HG02678 (cell line): ENCODE data around the gene PON3.

Experiments used
- ATAC-seq: cut with Tn5 transposase; IDR thresholded peaks from one replicate; pipeline ENCODE4 v1.9.1; 2021; ENCODE audit warnings: mild to moderate bottlenecking, moderate library complexity; ENCODE audit not compliant: unreplicated experiment

PON3 gene

DNA sequence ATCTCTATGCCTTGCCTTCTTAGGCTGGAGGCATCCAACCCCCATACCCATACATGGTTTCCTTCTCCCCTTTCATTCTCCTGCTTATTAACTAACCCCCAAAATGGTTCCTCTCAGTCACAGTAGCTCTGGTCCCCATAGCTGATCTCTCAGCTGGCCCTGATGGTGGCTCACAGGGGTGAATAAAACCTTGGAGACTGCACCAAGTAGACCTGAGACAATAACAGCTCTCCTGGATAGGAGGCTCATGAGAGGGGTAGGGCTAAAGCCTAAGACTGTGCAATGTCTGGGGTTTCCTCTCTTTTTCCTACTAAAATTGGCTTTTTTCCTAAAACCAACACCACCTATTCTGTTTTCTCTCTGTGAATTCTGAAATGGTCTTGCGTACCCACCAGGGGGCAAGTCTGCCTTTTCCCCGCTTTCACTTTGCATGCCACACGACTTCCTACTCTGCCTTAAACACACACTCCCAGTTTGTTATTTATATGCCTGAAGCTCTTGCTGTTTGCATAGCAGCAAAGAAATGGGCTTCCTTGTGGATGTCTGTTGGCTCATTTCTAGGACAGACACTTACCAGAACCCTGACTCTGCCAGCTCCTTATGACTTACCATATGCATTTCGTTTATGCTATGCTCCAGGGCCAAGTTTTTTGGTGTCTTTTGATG lies 53.4 kb downstream of the PON3 start:
- ATAC-seq, result no peak

DNA sequence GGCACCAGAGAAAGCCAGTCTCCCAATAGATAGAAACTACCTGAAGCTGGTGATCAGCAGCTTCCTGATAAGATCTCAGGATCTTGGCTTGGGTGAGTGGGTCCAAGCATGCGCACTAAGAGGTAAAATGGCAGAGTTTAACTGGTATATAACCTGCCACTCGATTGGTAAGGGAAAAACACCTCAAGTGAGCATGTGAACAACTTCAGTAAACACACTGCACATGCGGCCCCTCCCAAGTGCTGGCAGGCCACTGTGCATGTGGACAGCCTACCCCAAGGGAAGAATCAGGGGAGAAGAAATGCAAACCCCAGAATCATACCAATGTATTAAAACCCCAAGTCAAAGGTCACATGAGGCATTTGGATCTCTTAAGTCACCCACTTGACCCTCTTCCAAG lies 54.1 kb downstream of the PON3 start:
- no peak for ATAC-seq

DNA sequence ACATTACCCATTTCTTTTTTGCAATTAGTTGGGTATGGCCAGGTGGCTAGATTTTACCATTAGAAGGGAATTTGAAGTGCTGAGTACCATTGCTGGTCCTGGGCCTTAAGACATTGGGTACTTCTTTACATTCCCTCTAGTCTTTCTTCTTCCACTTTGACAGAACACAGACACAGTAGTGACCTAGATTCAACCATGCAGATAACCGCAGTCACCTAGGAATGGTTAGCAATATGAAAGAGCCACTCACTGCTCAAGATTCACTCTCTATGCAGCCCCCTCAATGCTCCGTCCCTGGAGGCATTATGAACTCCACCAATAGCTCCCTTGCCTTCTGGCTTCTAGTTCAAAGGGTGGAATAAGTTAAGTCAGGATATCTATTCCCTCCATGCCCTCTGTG lies 55.7 kb downstream of the PON3 start:
- no peak for ATAC-seq

DNA sequence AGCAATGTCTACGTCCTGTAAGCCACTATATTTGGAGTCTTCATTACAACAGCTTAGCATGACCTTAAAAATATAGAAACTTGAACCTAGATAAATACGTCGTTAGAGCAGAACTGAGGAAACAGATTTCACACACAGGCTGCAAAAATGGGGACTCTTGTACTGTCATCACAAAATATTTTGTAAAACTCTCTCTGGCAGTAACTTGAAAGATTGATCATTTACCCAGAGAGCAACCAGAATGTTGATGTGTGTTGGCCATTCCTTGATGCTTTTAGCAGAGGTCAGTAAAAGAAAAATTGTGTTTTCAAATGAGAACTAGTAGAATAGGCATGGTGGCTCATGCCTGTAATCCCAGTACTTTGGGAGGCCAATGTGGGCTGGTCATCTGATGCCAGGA lies 57.3 kb downstream of the PON3 start:
- no peak for ATAC-seq

DNA sequence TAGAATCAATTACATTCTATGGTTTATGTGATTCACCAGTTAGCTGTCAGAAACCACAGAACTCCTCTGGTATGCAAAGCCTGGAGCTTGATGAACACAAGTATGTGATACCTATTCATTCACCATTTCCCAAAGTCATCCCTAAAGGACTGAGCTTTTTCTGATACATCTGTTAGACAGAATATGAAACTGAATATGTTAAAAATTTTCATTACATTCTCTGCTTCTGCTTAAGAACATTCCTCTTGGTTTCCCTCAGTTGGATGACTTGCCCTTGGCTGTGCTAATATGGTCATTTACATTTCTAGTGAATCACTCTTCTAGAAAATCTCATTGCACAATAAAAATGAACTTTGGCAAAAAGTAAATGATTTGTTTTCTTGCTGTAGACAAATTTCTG lies 61.1 kb downstream of the PON3 start:
- ATAC-seq, result no peak

DNA sequence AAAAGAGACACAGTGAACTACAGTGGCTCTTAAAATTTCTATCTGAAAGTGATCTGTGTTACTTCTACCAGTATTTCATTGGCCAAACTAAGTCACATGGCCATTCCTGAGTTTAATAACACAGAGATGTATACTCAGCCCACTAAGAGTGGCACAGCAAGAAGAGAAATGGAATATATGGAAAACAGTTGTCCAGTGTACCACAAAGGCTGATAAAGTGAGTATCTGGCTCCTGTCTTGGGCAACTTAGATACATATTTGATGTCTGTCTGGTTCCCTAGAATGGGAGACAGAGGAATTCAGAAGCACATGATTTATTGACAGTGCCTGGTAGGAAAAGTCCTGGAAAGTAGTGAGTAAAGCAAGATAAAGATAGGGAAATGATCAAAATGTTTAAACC lies 61.7 kb downstream of the PON3 start:
- ATAC-seq, result no peak

DNA sequence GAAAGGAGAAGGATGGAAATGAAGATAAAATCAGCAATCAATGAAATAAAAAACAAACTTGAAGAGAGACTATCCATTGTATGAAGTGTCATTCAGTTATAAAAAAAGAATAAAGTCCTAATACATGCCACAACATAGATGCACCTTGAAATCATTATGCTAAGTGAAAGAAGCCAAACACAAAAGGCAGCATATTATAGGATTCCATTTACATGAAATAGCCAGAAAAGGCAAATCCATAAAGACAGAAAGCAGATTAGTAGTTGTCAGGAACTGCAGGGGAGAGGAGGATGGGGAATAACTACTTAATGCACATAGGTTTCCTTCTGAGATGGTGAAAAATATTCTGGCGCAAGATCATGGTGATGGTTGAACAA lies 65.2 kb downstream of the PON3 start:
- peak; percentile 27 for ATAC-seq

DNA sequence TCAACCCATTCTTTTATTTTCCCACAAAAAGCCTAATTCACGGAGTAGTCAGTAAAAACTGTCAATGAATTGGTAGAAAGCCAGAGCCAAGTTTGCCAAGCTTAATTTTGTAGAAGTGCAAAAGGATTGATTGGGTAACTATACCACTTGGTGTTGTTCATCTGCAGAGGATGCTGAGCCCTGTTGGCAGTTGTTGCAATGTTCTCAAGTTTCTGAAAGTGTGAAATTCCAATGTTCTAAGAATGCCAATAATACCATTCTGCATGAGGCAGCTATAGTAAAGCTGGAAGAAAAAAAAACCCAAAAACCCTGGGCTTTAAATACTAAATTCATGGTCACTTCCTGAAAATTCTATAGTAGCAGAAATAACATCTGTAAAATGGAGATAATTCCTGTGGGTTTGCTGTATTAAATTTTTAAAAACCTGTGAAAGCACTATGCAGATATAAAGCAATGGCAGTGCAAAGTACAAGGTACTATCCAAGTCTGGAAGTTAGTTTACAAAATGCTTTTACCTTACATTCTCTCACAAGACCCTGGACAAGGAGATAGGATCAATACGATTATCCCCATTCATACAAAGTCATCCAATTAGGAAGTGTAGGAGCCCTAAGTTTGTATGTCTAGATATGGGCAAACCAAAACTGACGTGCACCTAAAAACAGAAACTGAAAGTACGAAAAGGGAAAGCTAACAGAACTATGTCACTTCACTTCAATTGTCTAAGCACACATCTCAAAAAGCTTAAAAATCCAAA lies 65.8 kb downstream of the PON3 start:
- peak; percentile 98 for ATAC-seq

DNA sequence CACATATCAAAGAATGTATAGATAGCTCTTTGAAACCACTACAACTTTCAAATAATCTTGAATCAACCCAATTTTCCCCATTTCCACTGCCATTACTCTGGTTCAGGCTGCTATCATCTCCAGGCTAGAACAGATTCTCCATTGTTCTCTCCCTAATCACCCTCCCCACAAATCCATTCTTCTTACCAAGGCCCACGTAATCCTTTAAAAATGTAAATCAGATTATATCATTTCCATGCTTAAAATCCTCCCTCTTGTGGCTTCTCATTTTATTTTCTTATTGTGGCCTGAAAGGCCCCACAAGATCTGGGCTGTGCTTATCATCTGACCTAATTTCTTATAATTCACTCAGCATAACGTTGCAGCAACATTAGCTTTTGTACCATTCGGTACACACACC lies 68.8 kb downstream of the PON3 start:
- no peak for ATAC-seq

DNA sequence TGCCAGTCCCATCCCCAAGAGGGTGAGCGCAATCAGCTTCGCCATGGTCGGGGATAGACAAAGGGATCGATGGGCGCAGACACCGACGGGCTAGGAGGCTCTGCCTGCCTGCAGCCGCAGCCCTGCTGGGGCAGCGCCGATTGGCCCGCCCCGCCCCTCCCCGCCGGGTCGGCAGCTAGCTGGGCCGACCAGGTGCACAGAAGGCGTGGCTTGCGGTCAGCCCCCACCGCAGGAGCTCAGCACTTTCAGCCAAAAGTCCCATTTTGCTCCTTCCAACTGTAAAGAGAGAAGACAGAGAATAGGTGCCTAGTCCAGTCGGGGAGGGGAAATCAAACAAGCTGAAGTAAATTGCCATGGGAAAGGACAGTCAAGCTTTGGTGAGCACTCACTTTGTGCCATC lies 71.7 kb downstream of the PON3 start, which contains the start of gene PON1:
TSS of gene PON1 (minus strand) at position 102 of the 400 bp plus-strand sequence. CDS start at position 45, 57 bp downstream.
- no peak for ATAC-seq

DNA sequence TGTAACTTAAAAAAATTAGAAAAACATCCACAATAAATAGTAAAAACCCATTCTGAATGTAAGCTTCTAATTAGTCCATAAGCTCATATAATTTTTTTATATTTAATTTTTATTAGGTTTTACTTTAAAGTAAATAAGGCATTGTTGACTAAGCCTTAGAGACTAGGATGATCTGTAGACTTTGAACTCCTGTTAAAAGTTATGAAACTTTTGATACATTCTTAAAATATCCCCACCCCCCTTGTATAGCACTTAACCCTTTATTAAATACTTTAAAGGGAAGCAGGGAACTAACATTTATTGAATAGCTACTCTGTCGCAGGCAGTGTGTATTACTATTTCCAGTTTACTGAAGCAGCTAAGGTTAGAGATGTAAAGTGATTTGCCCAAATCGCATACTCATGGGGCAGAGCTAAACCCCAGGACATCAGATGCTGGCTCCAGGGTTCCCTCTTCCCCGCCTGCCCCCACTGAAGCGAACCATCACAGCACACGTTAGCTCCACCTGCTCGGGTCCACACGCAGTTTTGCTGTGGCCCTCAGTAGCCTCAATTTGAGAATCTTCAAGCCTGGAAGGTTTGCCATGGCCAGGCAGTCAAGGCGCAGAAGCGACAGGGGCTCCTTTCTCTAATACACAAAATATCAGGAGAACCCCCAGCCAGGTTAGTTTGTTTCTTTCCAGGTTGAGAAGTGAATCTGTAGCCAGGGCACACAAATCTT lies 72.6 kb downstream of the PON3 start:
- no peak for ATAC-seq

DNA sequence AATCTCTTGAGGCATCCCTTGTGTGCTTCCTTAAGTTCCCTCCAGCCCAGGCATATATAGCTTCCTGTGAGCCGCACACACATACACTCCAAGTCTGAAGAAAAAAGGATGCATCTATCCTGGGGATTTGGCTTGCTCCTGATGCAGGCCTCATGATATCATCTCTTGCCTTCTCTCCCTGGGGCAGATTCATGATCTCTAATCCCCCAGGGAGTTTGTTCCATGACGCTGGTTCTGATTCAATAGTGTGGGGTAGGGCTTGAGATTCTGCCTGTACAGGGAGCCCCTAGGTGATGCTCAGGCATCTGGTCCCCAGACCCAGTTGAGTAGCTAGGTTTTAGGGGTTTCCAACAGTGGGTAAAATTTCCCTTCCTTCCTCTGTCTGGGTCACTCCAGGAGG lies 73.3 kb downstream of the PON3 start:
- no peak for ATAC-seq

DNA sequence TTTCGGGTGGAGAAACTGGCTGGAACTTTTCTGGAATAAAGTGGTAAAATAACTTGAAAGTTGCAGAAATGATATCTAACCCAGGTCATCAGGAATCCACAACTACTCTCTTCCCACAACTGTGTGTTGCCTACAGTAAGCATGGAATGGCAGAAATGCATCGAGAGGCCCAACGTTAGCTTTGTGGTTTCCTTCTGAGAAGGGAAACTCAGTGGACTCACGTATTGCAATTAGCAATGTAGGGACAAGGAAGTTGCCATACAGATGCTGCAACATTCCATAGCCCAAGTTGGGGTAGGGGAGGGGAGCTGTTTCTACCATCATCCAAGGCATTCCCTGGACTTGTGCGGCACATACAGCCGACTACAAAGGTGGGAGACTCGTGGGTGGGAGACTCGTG lies 73.8 kb downstream of the PON3 start:
- no peak for ATAC-seq

DNA sequence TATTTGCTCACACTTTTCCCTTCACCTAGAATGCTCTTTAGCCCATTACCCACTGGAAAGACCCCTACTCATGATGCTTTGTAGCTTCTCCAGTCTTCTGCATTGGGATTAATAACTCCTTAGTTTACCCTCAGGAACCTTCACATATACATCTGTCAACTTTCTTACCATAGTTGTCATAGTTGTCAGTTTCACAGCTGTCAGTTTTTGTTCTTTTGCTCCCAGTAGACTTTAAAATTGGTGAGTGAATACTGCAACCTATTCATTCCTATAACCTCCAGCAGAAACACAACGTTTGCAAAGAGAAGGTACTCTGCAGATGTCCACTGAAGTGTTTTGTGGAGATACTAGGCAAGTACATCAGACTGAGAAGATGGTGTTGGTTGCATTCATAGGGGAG lies 74.5 kb downstream of the PON3 start:
- no peak for ATAC-seq

DNA sequence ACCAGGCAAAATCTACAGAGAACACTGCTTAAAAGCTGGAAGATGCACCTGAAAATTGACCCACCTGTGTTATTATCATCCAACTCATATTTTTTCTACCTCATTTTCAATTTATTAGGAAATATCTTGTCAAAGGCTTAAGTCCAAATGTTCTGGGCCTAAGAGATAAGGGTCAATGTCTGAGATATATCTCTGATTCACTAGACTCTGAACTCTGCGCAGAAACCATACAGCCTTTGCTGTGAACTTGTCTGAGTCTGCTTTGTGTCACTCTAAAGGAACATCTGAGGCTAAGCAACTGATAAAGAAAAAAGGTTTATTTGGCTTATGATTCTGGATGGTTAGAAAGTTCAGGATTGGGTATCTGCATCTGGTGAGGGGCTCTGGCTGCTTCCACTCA lies 75.5 kb downstream of the PON3 start:
- no peak for ATAC-seq

DNA sequence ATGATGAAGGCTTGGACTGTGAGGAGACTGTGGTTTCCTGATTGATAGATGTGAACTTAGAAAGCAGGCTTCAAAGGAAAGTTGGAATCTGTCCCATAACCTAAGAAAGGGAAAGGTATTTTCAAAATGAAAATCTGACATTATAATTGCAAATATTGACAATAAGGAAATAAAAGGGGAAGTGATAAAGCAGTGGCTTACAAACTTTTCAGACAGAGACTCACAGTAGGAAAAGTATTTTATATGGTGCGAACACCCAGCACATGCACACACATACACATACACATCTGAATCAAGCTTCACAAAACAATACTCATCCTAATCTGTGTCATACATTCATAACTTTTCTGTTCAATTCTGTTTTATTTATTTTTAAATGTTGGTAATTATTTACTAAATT lies 76.6 kb downstream of the PON3 start:
- ATAC-seq, result no peak

DNA sequence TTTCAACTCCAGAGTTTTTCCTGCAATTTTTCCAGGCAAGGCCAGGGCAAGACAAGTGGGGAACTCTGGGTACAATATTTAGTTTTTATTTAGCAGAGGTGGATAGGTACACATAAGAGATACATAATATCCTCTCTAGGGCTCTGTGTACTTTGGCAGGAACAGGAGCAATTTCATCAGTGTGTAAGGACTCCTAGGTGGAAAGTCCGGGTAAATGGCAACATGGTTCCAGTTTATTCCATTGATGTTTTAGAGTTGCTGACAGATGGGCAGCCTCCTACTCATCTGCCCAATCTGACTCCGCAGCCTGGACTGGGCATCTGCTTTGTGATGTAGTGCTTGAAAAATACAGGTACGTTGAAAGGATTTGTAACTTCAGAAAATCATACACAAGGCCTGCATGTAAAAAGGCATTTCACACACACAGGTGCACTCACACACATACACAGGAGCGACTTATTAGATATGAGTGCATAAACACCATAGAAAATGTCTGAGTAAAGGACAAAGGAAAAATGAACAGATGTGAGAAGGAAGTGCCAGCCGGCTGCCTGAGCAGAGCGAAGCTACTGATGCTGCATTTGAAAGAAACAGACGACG lies 77.6 kb downstream of the PON3 start:
- ATAC-seq, result no peak

DNA sequence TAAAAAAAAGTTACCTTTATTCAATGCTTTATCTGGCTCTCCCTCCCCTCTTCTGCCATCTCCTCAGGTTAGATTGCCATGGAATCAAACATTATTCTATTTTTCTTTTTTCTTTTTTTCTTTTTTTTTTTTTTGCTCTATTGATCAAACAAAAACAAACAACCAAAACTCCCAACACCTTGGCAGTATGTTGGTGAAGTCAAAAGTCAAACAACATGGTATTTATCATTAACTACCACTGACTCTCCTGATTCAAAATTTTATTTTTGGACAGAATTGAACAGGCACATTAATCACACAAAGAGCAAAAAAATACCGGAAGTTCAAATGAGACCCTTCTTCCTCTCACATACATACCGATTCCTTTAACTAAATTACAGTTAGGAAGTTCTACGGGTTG lies 78.2 kb downstream of the PON3 start:
- ATAC-seq, result no peak

DNA sequence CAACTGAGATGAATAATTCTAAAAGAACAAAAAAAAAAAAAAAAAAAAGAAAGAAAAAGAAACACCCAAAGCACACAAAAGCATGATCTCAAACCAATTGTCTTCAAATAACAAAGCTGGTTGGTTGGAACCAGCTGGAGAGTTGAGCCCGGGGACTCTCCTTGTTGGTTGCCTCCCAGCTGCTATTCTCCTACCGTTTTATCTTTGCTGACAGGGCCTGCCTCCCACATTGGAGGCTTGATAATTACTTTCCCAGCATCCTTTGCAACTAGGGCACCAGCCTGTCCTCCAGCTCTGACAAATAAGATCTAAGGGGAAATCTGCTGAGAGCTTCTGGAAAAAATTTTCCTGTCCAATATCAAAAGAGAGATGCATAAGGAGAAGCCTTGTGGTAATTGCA lies 78.6 kb downstream of the PON3 start:
- no peak for ATAC-seq

DNA sequence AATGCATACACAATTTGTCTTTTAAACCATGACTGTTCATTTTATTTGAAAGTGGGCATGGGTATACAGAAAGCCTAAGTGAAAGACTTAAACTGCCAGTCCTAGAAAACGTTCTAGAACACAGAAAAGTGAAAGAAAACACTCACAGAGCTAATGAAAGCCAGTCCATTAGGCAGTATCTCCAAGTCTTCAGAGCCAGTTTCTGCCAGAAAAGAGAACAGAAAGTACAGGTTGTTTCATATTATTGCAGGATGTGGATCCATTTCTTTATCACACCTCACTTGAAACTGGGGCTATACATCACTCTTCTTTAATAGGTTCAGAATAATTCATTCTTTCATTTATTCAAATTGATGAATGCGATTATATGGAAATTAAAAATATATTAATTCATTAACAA lies 79.6 kb downstream of the PON3 start:
- peak; percentile 74 for ATAC-seq

DNA sequence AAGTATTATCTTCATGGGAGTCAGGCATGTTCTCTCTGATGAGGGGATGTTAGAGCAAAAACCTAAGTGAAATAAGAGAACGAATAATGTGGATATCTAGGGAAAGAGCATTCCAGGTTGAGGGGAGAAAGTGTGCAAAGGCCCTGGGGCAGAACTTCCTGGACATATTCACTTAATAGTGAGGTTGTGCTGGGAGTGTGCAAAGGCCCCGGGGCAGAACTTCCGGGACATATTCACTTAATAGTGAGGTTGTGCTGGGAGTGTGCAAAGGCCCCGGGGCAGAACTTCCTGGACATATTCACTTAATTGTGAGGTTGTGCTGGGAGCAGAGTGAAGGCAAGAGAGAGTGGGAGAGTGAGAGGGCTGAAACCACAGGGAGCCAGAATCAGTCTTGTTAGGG lies 83.6 kb downstream of the PON3 start:
- ATAC-seq, result no peak

DNA sequence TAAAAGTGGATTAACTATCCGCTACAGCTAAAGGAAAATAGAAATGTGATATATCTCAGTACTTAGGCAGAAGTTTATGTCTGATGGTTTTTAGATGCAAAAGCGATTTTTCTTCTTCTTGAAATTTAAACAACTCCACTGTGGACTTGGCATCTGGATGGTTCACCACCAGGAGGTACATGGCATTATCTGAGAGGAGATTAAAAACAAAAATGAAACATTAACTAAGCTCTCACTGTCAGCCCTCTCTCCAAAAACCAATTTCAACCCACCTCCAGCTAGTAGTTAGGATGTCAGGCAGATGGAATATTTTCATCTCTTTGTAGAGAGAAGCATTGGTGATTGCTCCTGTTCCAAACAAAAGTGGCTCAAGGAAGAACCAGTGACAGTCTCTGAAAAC lies 84.8 kb downstream of the PON3 start:
- ATAC-seq, result no peak
